Activated T-cell treated with anti-CD3 and anti-CD28 coated beads, Interleukin-2, amount 50 U/mL, for 4 hours (primary cell): Measurements from ENCODE around the gene LIMA1. TPM values are rescaled to one million over a fixed set of nuclear protein-coding genes. Genes with fewer than 3 reads are reported as not detected.
"Not testable (repeated sequence)": the region's sequence is repeated elsewhere in the genome, so short reads cannot be mapped to it uniquely, and the experiment has no call there.

ENCODE experiments used
- ATAC-seq, 2 donors: fragments of 200-7000 bp; cut with Tn5 transposase; one replicate each; pipeline ENCODE4 v1.10.0; 2021
- DNase-seq: peaks from one replicate; pipeline ENCODE4 v3.0.0-alpha.2; 2020
- H3K27me3 Mint-ChIP-seq: one replicate; pipeline ENCODE4 v1.8.0; 2021; ENCODE audit warnings: low read depth, mixed read lengths
- H3K36me3 Mint-ChIP-seq: one replicate; pipeline ENCODE4 v1.8.0; 2022; ENCODE audit warnings: mixed read lengths; ENCODE audit not compliant: insufficient read depth
- H3K4me1 Mint-ChIP-seq: one replicate; pipeline ENCODE4 v1.8.0; 2021; ENCODE audit warnings: low read depth, mixed read lengths
- H3K4me3 Mint-ChIP-seq: one replicate; pipeline ENCODE4 v1.8.0; 2021; ENCODE audit warnings: mild to moderate bottlenecking, moderate library complexity, mixed read lengths
- H3K9me3 Mint-ChIP-seq: one replicate; pipeline ENCODE4 v1.8.0; 2021; ENCODE audit warnings: mixed read lengths
- total RNA-seq, 3 donors: library from RNA; stranded (reverse); gene quantifications; one replicate each; pipeline ENCODE4 v1.2.1, GENCODE V29; 2021

Gene LIMA1
- total RNA-seq, 3 donors from 2014 or later, result 31.6 to 56.4 (median 48.9) TPM

GRCh38 chr12:50156641-50157040 lies 126.7 kb downstream of the LIMA1 start:
- Mint-ChIP-seq H3K36me3 (peaks cover 4% of the 10 kb centered on the region), H3K4me1 (peaks cover 25% of the 10 kb centered on the region), H3K27me3 (no peaks in the 10 kb centered on the region), H3K9me3 (no peaks in the 10 kb centered on the region), H3K4me3 (no peak overlapping the region)
- no peak for DNase-seq
- ATAC-seq, result no peak

GRCh38 chr12:50154947-50155346 lies 128.4 kb downstream of the LIMA1 start:
- H3K4me1 Mint-ChIP-seq, result peaks cover 26% of the 10 kb centered on the region
- H3K27me3 Mint-ChIP-seq, DNase-seq, H3K9me3 Mint-ChIP-seq, ATAC-seq, H3K4me3 Mint-ChIP-seq, H3K36me3 Mint-ChIP-seq: not testable (repeated sequence)

GRCh38 chr12:50151047-50151687 lies 132.2 kb downstream of the LIMA1 start:
- DNase-seq, result no peak
- Mint-ChIP-seq H3K4me1 (peaks cover 16% of the 10 kb centered on the region), H3K27me3 (no peaks in the 10 kb centered on the region), H3K4me3 (no peak overlapping the region), H3K9me3 (no peaks in the 10 kb centered on the region), H3K36me3 (no peaks in the 10 kb centered on the region)
- ATAC-seq, result no peak

GRCh38 chr12:50149311-50149710 lies 134.0 kb downstream of the LIMA1 start:
- no peaks in the 10 kb centered on the region for H3K9me3 Mint-ChIP-seq
- H3K27me3 Mint-ChIP-seq, result no peaks in the 10 kb centered on the region
- ATAC-seq (no peak), DNase-seq (no peak)
- no peaks in the 10 kb centered on the region for H3K36me3 Mint-ChIP-seq
- peaks cover 17% of the 10 kb centered on the region for H3K4me1 Mint-ChIP-seq
- H3K4me3 Mint-ChIP-seq, result no peak overlapping the region

- H3K36me3 Mint-ChIP-seq, ATAC-seq, H3K4me3 Mint-ChIP-seq, DNase-seq, H3K9me3 Mint-ChIP-seq, H3K27me3 Mint-ChIP-seq: not testable (repeated sequence)
- peaks cover 17% of the 10 kb centered on the region for H3K4me1 Mint-ChIP-seq
Measured at GRCh38 chr12:50148011-50148410, 135.3 kb downstream of the LIMA1 start.

GRCh38 chr12:50147281-50147680 lies 136.0 kb downstream of the LIMA1 start:
- Mint-ChIP-seq H3K4me1 (peaks cover 17% of the 10 kb centered on the region), H3K9me3 (no peaks in the 10 kb centered on the region)
- ATAC-seq, result no peak

GRCh38 chr12:50145439-50145838 lies 137.9 kb downstream of the LIMA1 start:
- DNase-seq (no peak), ATAC-seq (no peak)
- H3K27me3 Mint-ChIP-seq, result no peaks in the 10 kb centered on the region
- H3K36me3 Mint-ChIP-seq, result peaks cover 9% of the 10 kb centered on the region
- peaks cover 8% of the 10 kb centered on the region for H3K4me1 Mint-ChIP-seq
- no peak overlapping the region for H3K4me3 Mint-ChIP-seq
- H3K9me3 Mint-ChIP-seq, result no peaks in the 10 kb centered on the region

More at GRCh38 chr12:50147281-50147680, 136.0 kb downstream of the LIMA1 start:
- no peak overlapping the region for H3K4me3 Mint-ChIP-seq
- H3K27me3 Mint-ChIP-seq, result no peaks in the 10 kb centered on the region
- DNase-seq, result no peak
- H3K36me3 Mint-ChIP-seq, result peaks cover 6% of the 10 kb centered on the region

- Mint-ChIP-seq H3K4me3 (no peak overlapping the region), H3K27me3 (no peaks in the 10 kb centered on the region), H3K4me1 (peaks cover 2% of the 10 kb centered on the region), H3K9me3 (no peaks in the 10 kb centered on the region), H3K36me3 (peaks cover 17% of the 10 kb centered on the region)
- ATAC-seq (no peak), DNase-seq (no peak)
Measured at GRCh38 chr12:50142993-50143392, 140.3 kb downstream of the LIMA1 start.

GRCh38 chr12:50132505-50133135 lies 150.7 kb downstream of the LIMA1 start:
- H3K9me3 Mint-ChIP-seq, result no peaks in the 10 kb centered on the region
- ATAC-seq (peak in 1 of 2 donors; percentile 66), DNase-seq (no peak)
- H3K4me1 Mint-ChIP-seq, result peaks cover 3% of the 10 kb centered on the region
- no peak overlapping the region for H3K4me3 Mint-ChIP-seq
- no peaks in the 10 kb centered on the region for H3K27me3 Mint-ChIP-seq
- peaks cover 33% of the 10 kb centered on the region for H3K36me3 Mint-ChIP-seq

- ATAC-seq (no peak), DNase-seq (no peak)
- Mint-ChIP-seq H3K4me3 (no peak overlapping the region), H3K27me3 (no peaks in the 10 kb centered on the region), H3K4me1 (peaks cover 15% of the 10 kb centered on the region), H3K9me3 (no peaks in the 10 kb centered on the region), H3K36me3 (peaks cover 36% of the 10 kb centered on the region)
Measured at GRCh38 chr12:50129290-50129689, 154.0 kb downstream of the LIMA1 start.

GRCh38 chr12:50127546-50127945 lies 155.8 kb downstream of the LIMA1 start:
- Mint-ChIP-seq H3K4me3 (no peak overlapping the region), H3K27me3 (no peaks in the 10 kb centered on the region), H3K4me1 (peaks cover 15% of the 10 kb centered on the region), H3K9me3 (no peaks in the 10 kb centered on the region), H3K36me3 (peaks cover 37% of the 10 kb centered on the region)
- ATAC-seq (no peak), DNase-seq (no peak)

Other genes starting within 250 kb of the LIMA1 start
- 1 to 10 TPM; 2.8 to 8.4 (median 7.7) TPM for gene ASIC1, start 225.9 kb downstream of the LIMA1 start, total RNA-seq
- gene SMARCD1, start 198.2 kb downstream of the LIMA1 start, total RNA-seq, result 10 to 100 TPM; 85.8 to 99.4 (median 97.6) TPM
- 1 to 10 TPM in 1 of 3 donors, under 1 TPM in 2; 0.60 to 1.2 (median 0.87) TPM for gene GPD1, start 179.5 kb downstream of the LIMA1 start, total RNA-seq
- gene COX14, start 171.3 kb downstream of the LIMA1 start, total RNA-seq, result 10 to 100 TPM; 45.9 to 50.1 (median 46.5) TPM
- 10 to 100 TPM; 39.0 to 48.0 (median 39.0) TPM for gene CERS5, start 116.2 kb downstream of the LIMA1 start, total RNA-seq
- not detected for gene FAM186A, start 113.1 kb upstream of the LIMA1 start, total RNA-seq
- 100 to 1,000 TPM; 113 to 133 (median 127) TPM for gene LARP4, start 117.4 kb upstream of the LIMA1 start, total RNA-seq
- gene DIP2B, start 221.5 kb upstream of the LIMA1 start, total RNA-seq, result 10 to 100 TPM; 29.9 to 49.0 (median 40.2) TPM